Measurements from ENCODE around the gene SPC24. TPM values are rescaled to one million over a fixed set of nuclear protein-coding genes. Genes with fewer than 3 reads are reported as not detected.

Gene SPC24
- total RNA-seq, 1 experiment from 2014 or later = 33.9 TPM

DNA sequence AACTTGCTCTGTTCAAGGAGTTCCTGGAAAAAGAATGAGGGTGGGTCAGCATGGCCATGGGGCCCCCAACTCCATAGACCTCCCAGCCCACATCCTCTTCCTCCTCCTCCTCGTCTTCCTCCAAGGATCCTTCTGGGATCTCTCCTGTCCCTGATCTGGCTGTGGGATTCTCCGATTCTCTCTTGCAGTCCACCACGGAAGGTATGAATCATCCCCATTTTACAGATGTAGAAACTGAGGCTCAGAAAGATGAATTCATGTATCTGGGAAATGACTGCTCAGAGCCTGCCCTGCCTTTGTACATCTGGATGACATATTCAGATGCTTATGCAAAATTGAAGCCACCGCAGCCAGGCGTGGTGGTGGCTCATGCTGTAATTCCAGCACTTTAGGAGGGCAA, 43.9 kb upstream of the SPC24 start:
- ChIA-PET POLR2A (no interaction called here), CTCF (no interaction called here), RAD21 (ENCODE audit: low non-redundant PET in 1 of 2, low total read pairs in 2 of 2, uncharacterized antibody in 2 of 2, unreplicated experiment in 2 of 2) (no interaction called here)
- DNase-seq (ENCODE audit: low read depth, low spot score) (no peak), ATAC-seq (no peak)
- intact Hi-C loops (cut with micrococcal nuclease) = no loop called here
- no peaks in the 10 kb centered on the region for H3K9me2 ChIP-seq (ENCODE audit: insufficient read depth)
- no peaks in the 10 kb centered on the region for H3K27me3 ChIP-seq (ENCODE audit: insufficient read depth, low read length)
- H3K4me2 ChIP-seq (ENCODE audit: low read length) = no peak overlapping the region
- H4K20me1 ChIP-seq (ENCODE audit: insufficient read depth) = no peaks in the 10 kb centered on the region
- no peak overlapping the region for H3K4me3 ChIP-seq (replicated peaks in 1 of 2; ENCODE audit: low read depth in 1 of 2, low read length in 2 of 2)
- no peak overlapping the region for H3K9ac ChIP-seq (ENCODE audit: low read length)
- no TSS peak for BruUV-seq (replicated peaks)
- no peak overlapping the region for H2AFZ ChIP-seq (ENCODE audit: low read depth, low read length, poor library complexity, severe bottlenecking)
- H3K9me3 ChIP-seq (ENCODE audit: control insufficient read depth in 1 of 2, insufficient read depth in 1 of 2, low read depth in 1 of 2, low read length in 2 of 2) = no peaks in the 10 kb centered on the region
- 0 out of 2 replicates have a peak, but pooled peaks cover 2% of the 10 kb centered on the region for H3K79me2 ChIP-seq (ENCODE audit: insufficient read depth, low read length)
- TF ChIP-seq POLR2AphosphoS5 (IDR thresholded peaks at IDR 0.05; ENCODE audit: low read depth, low read length) = no peak
- no peak for TF ChIP-seq EGR1 (IDR thresholded peaks at IDR 0.05; ENCODE audit: low read depth)
- TF ChIP-seq CTCF (IDR thresholded peaks at IDR 0.05 in 2 of 3, conservative IDR thresholded peaks at IDR 0.05 in 1 of 3; ENCODE audit: borderline replicate concordance in 1 of 3, insufficient read depth in 1 of 3, low read depth in 2 of 3, low read length in 2 of 3) = no peak
- H3K27ac ChIP-seq (ENCODE audit: low read depth, low read length) = peak overlapping the region; percentile 81; the same call in 1 of the 2 replicates
- H3K36me3 ChIP-seq (ENCODE audit: control insufficient read depth in 1 of 2, insufficient read depth in 2 of 2, low read length in 2 of 2) = peaks cover 0 to 3% of the 10 kb centered on the region in 2 experiments; a peak in 1 of 4 replicates
- H3K4me1 ChIP-seq (ENCODE audit: control insufficient read depth in 1 of 2, insufficient read depth in 2 of 2, low read length in 2 of 2) = peaks cover 22 to 38% of the 10 kb centered on the region in 2 experiments

DNA sequence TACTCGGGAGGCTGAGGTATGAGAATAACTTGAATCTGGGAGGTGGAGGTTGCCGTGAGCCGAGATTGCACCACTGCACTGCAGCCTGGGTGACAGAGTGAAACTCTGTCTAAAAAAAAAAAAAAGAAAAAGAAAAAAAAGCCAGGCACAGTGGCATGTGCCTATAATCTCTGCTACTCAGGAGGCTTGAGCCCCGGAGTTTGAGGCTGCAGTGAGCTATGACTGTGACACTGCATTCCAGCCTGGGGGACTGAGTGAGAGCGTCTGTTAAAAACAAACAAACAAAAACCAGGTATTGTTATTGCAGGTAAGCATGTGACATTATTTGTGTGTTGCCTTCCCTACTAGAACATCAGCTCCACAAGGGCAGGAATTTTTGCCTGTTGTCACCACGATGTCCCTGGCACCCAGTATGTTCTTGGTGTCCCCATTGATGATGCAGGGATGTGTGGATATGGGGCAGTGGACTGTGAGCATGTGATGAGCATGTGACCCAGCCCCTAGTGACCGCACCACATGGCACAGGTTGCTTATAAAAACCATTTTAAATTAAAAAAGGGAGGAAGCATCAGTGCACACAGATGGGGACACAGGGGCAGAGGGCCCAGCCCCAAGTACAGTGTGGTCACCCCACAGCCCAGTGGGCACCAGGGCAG, 43.3 kb upstream of the SPC24 start:
- Histone ChIP-seq H3K4me1 (ENCODE audit: control insufficient read depth in 1 of 2, insufficient read depth in 2 of 2, low read length in 2 of 2) (peaks cover 22 to 36% of the 10 kb centered on the region in 2 experiments), H2AFZ (ENCODE audit: low read depth, low read length, poor library complexity, severe bottlenecking) (no peak overlapping the region), H3K4me3 (replicated peaks in 1 of 2; ENCODE audit: low read depth in 1 of 2, low read length in 2 of 2) (no peak overlapping the region), H3K27me3 (ENCODE audit: insufficient read depth, low read length) (no peaks in the 10 kb centered on the region), H3K9me3 (ENCODE audit: control insufficient read depth in 1 of 2, insufficient read depth in 1 of 2, low read depth in 1 of 2, low read length in 2 of 2) (no peaks in the 10 kb centered on the region), H3K9ac (ENCODE audit: low read length) (no peak overlapping the region), H3K9me2 (ENCODE audit: insufficient read depth) (no peaks in the 10 kb centered on the region), H3K27ac (ENCODE audit: low read depth, low read length) (peak overlapping the region; percentile 81; the same call in 1 of the 2 replicates), H3K4me2 (ENCODE audit: low read length) (no peak overlapping the region), H3K36me3 (ENCODE audit: control insufficient read depth in 1 of 2, insufficient read depth in 2 of 2, low read length in 2 of 2) (peaks cover 0 to 3% of the 10 kb centered on the region in 2 experiments; a peak in 1 of 4 replicates), H3K79me2 (ENCODE audit: insufficient read depth, low read length) (0 out of 2 replicates have a peak, but pooled peaks cover 2% of the 10 kb centered on the region), H4K20me1 (ENCODE audit: insufficient read depth) (no peaks in the 10 kb centered on the region)
- intact Hi-C loops (cut with micrococcal nuclease) = no loop called here
- DNase-seq (ENCODE audit: low read depth, low spot score) (no peak), ATAC-seq (no peak)
- RAD21 ChIA-PET (ENCODE audit: low non-redundant PET in 1 of 2, low total read pairs in 2 of 2, uncharacterized antibody in 2 of 2, unreplicated experiment in 2 of 2) = no interaction called here
- CTCF ChIA-PET = interaction anchor here (1.3 kb wide), 1 partner anchor 61 kb away, joined by 4 read pairs; no protein-coding TSS in a partner anchor
- TF ChIP-seq ZNF274 (IDR thresholded peaks at IDR 0.05; ENCODE audit: low read depth, low read length) (no peak), CBX3 (IDR thresholded peaks at IDR 0.05; ENCODE audit: low read depth) (no peak), EGR1 (IDR thresholded peaks at IDR 0.05; ENCODE audit: low read depth) (no peak), ZFX (IDR thresholded peaks at IDR 0.05) (no peak), CTCF (IDR thresholded peaks at IDR 0.05 in 2 of 3, conservative IDR thresholded peaks at IDR 0.05 in 1 of 3; ENCODE audit: borderline replicate concordance in 1 of 3, insufficient read depth in 1 of 3, low read depth in 2 of 3, low read length in 2 of 3) (no peak), POLR2AphosphoS5 (IDR thresholded peaks at IDR 0.05; ENCODE audit: low read depth, low read length) (no peak), JUND (IDR thresholded peaks at IDR 0.05) (no peak)
- TF ChIP-seq, protein P1, sequence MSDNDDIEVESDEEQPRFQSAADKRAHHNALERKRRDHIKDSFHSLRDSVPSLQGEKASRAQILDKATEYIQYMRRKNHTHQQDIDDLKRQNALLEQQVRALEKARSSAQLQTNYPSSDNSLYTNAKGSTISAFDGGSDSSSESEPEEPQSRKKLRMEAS (IDR thresholded peaks at IDR 0.05) = no peak
- POLR2A ChIA-PET = interaction anchor here (1.4 kb wide), 1 partner anchor 55 kb away, joined by 3 read pairs; no protein-coding TSS in a partner anchor
- BruUV-seq (replicated peaks) = no TSS peak

Data from HCT116 (cell line).